Ectodermal cell (in vitro differentiated cells): ENCODE measurements around the gene B3GNT3. TPM values are rescaled to one million over a fixed set of nuclear protein-coding genes. Genes with fewer than 3 reads are reported as not detected.

Experiments used
- H3K27ac ChIP-seq: 2 replicates; pipeline ENCODE4 v1.7.0; 2013; ENCODE audit warnings: mild to moderate bottlenecking, low read depth, low read length; ENCODE audit not compliant: insufficient read depth, poor library complexity, severe bottlenecking
- H3K27me3 ChIP-seq: 2 replicates; pipeline ENCODE4 v1.7.0; 2013; ENCODE audit warnings: mild to moderate bottlenecking, low read length; ENCODE audit not compliant: insufficient read depth, control insufficient read depth, poor library complexity, severe bottlenecking
- H3K36me3 ChIP-seq: one replicate; pipeline ENCODE4 v1.7.0; 2013; ENCODE audit warnings: low read length; ENCODE audit not compliant: control insufficient read depth, insufficient read depth
- H3K4me1 ChIP-seq: one replicate; pipeline ENCODE4 v1.7.0; 2013; ENCODE audit warnings: low read length; ENCODE audit not compliant: control insufficient read depth, insufficient read depth
- H3K4me3 ChIP-seq: 2 replicates; pipeline ENCODE4 v1.7.0; 2013; ENCODE audit warnings: low read depth, low read length, control low read depth; ENCODE audit not compliant: insufficient read depth
- H3K9me3 ChIP-seq: 2 replicates; pipeline ENCODE4 v1.7.0; 2013; ENCODE audit warnings: mild to moderate bottlenecking, low read length, moderate library complexity; ENCODE audit not compliant: control insufficient read depth
- WGBS, 2 experiments: methylation state at CpG; one replicate each; pipeline ENCODE4 v1.1.7; 2013; ENCODE audit warnings: missing lambda C conversion rate in 2 of 2; 5-methylcytosine and 5-hydroxymethylcytosine counted together
- polyA plus RNA-seq, 4 experiments: library from polyadenylated mRNA; stranded (reverse); fragments of 50-300 nt; gene quantifications; one replicate each; pipeline ENCODE4 v1.2.3, GENCODE V29; 2013

Gene B3GNT3
- polyA plus RNA-seq (2013, experiment 1 of 4) = not detected
- polyA plus RNA-seq (2013, experiment 2 of 4) = not detected
- not detected for polyA plus RNA-seq (2013, experiment 3 of 4)
- not detected for polyA plus RNA-seq (2013, experiment 4 of 4)

GRCh38 chr19:17794731-17795494, at the start of gene B3GNT3:
Gene B3GNT3 (plus strand): TSS chr19:17795138. CDS start chr19:17807808, 12,670 bp downstream.
- H3K9me3 ChIP-seq = no peaks in the 10 kb centered on the region
- peak within 1 kb of the TSS; percentile 13 for H3K4me3 ChIP-seq
- H3K27ac ChIP-seq = no peak within 1 kb of the TSS
- H3K27me3 ChIP-seq = peaks cover 37% of the 10 kb centered on the region
- 18% methylated on average over 50 of the region's 50 CpGs for WGBS, 2 experiments
- H3K4me1 ChIP-seq = no peaks in the 10 kb centered on the region
- no peaks in the 10 kb centered on the region for H3K36me3 ChIP-seq

- WGBS, 2 experiments = 6% methylated on average over 75 of the region's 75 CpGs
- H3K4me1 ChIP-seq = no peaks in the 10 kb centered on the region
- H3K27ac ChIP-seq = no peak overlapping the region
- no peaks in the 10 kb centered on the region for H3K36me3 ChIP-seq
- H3K27me3 ChIP-seq = no peaks in the 10 kb centered on the region
- no peaks in the 10 kb centered on the region for H3K9me3 ChIP-seq
- peak overlapping the region; percentile 65 for H3K4me3 ChIP-seq
Observed at GRCh38 chr19:17747205-17748098, 47.5 kb upstream of the B3GNT3 start.

GRCh38 chr19:17748884-17749638, 45.9 kb upstream of the B3GNT3 start:
- H3K36me3 ChIP-seq = no peaks in the 10 kb centered on the region
- H3K27ac ChIP-seq = no peak overlapping the region
- H3K9me3 ChIP-seq = no peaks in the 10 kb centered on the region
- peaks cover 4% of the 10 kb centered on the region for H3K4me1 ChIP-seq
- no peaks in the 10 kb centered on the region for H3K27me3 ChIP-seq
- WGBS, 2 experiments = 86 to 89% methylated on average over 6 of the region's 6 CpGs
- no peak overlapping the region for H3K4me3 ChIP-seq

- H3K27ac ChIP-seq = no peak overlapping the region
- no peak overlapping the region for H3K4me3 ChIP-seq
- H3K36me3 ChIP-seq = no peaks in the 10 kb centered on the region
- no peaks in the 10 kb centered on the region for H3K27me3 ChIP-seq
- H3K4me1 ChIP-seq = peaks cover 12% of the 10 kb centered on the region
- WGBS, 2 experiments = 75 to 78% methylated on average over 8 of the region's 8 CpGs
- H3K9me3 ChIP-seq = no peaks in the 10 kb centered on the region
Observed at GRCh38 chr19:17749912-17750317, 45.0 kb upstream of the B3GNT3 start.

GRCh38 chr19:17751103-17751911, 43.6 kb upstream of the B3GNT3 start, which contains the start of gene FCHO1:
Gene FCHO1 (plus strand): TSS chr19:17751477. CDS start chr19:17755165, 3,688 bp downstream.
- WGBS, 2 experiments = 89 to 91% methylated on average over 28 of the region's 28 CpGs
- H3K36me3 ChIP-seq = no peaks in the 10 kb centered on the region

GRCh38 chr19:17751912-17752273, 43.0 kb upstream of the B3GNT3 start:
- H3K4me3 ChIP-seq = no peak overlapping the region
- H3K4me1 ChIP-seq = peaks cover 21% of the 10 kb centered on the region
- WGBS, 2 experiments = 90 to 94% methylated on average over 2 of the region's 2 CpGs
- H3K27me3 ChIP-seq = no peaks in the 10 kb centered on the region
- no peak overlapping the region for H3K27ac ChIP-seq
- no peaks in the 10 kb centered on the region for H3K36me3 ChIP-seq
- no peaks in the 10 kb centered on the region for H3K9me3 ChIP-seq

More at GRCh38 chr19:17751103-17751911, 43.6 kb upstream of the B3GNT3 start, which contains the start of gene FCHO1:
- H3K9me3 ChIP-seq = no peaks in the 10 kb centered on the region
- no peak within 1 kb of the TSS for H3K4me3 ChIP-seq
- H3K27ac ChIP-seq = no peak within 1 kb of the TSS
- H3K4me1 ChIP-seq = peaks cover 21% of the 10 kb centered on the region
- H3K27me3 ChIP-seq = no peaks in the 10 kb centered on the region

- Histone ChIP-seq H3K27ac (no peak overlapping the region), H3K36me3 (no peaks in the 10 kb centered on the region), H3K4me3 (no peak overlapping the region), H3K9me3 (no peaks in the 10 kb centered on the region), H3K27me3 (no peaks in the 10 kb centered on the region), H3K4me1 (peaks cover 21% of the 10 kb centered on the region)
- 87 to 88% methylated on average over 7 of the region's 7 CpGs for WGBS, 2 experiments
Observed at GRCh38 chr19:17752865-17753639, 41.9 kb upstream of the B3GNT3 start.

GRCh38 chr19:17753976-17754375, 41.0 kb upstream of the B3GNT3 start:
- Histone ChIP-seq H3K4me3 (no peak overlapping the region), H3K27ac (no peak overlapping the region), H3K9me3 (no peaks in the 10 kb centered on the region), H3K4me1 (peaks cover 21% of the 10 kb centered on the region), H3K27me3 (no peaks in the 10 kb centered on the region), H3K36me3 (no peaks in the 10 kb centered on the region)
- 48 to 51% methylated on average over 9 of the region's 9 CpGs for WGBS, 2 experiments
